PC-9 (cell line): ENCODE results near the gene KCNMB3.

Experiments
- CTCF ChIP-seq: fragments of 200-600 bp; sonication (generic); conservative IDR thresholded peaks from 2 replicates; pipeline ENCODE4 v1.6.1; 2017; ENCODE audit warnings: mixed run types, antibody characterized with exemption, mild to moderate bottlenecking, moderate library complexity
- EZH2 ChIP-seq: fragments of 200-600 bp; sonication (generic); IDR thresholded peaks from 2 replicates; pipeline ENCODE4 v1.8.0; 2017; ENCODE audit warnings: antibody characterized with exemption, low read depth

DNA sequence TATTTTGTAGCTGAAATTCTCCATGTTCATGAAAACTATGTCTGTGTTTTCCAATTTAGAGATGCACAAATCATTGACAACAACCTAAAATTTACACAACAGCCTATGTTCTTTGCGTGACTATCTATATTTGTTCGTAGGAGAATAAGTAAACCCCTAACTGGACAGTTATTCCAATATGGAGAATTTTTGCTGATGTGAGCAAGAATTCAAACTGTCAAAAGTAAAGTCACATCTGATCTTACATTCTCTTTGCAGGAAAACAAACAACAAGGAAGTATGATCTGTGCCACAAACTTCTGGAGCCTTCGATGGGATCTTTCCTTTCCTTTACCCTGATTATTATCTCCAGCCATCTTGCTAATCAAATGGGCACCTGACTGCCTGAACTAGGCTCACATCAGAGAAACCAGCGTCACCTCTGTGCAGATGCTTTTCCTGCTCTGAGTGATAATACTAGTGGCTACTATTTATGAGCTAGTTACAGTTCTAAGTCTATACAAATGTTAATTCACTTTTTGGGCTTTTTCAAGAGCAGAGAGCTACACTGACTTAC lies 18.3 kb upstream of the KCNMB3 start:
- TF ChIP-seq CTCF (no peak), EZH2 (no peak)
